ENCODE results near the gene PSAP. TPM values are rescaled to one million over a fixed set of nuclear protein-coding genes. Genes with fewer than 3 reads are reported as not detected.
A peak's percentile ranks its signal among the peaks of the same experiment; 100 is the strongest.

Gene PSAP
- total and polyA plus RNA-seq, 4 donors: 496 to 1,828 (median 1,097) TPM

DNA sequence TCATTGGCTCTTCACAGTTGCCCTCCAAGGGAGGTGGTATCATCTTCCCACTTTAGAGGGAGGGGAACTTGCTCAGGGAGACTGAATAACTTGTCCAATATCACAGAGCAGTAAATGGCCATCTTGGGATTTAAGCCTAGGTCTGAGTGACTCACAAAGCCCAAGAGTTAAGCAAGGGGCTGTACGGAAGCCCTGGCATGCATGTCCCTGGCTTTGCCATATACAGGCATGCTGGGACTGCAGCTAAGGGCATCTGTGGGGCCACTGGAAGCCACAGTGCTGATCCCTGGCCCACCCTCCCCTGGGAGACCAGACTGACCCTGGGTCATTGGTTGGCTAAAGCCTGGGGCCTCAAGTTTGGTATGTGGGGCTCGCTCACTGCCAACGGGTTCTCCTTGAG, 80.8 kb downstream of the PSAP start:
- H3K9me3 ChIP-seq (ENCODE audit: control insufficient read depth in 4 of 4, insufficient read depth in 3 of 4, low read length in 3 of 4): peaks cover 0 to 2% (median 0%) of the 10 kb centered on the region in 4 donors
- TF ChIP-seq, protein P1, sequence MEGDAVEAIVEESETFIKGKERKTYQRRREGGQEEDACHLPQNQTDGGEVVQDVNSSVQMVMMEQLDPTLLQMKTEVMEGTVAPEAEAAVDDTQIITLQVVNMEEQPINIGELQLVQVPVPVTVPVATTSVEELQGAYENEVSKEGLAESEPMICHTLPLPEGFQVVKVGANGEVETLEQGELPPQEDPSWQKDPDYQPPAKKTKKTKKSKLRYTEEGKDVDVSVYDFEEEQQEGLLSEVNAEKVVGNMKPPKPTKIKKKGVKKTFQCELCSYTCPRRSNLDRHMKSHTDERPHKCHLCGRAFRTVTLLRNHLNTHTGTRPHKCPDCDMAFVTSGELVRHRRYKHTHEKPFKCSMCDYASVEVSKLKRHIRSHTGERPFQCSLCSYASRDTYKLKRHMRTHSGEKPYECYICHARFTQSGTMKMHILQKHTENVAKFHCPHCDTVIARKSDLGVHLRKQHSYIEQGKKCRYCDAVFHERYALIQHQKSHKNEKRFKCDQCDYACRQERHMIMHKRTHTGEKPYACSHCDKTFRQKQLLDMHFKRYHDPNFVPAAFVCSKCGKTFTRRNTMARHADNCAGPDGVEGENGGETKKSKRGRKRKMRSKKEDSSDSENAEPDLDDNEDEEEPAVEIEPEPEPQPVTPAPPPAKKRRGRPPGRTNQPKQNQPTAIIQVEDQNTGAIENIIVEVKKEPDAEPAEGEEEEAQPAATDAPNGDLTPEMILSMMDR (IDR thresholded peaks at IDR 0.05; ENCODE audit: control extremely low read depth, extremely low read depth): no peak
- H3K9ac ChIP-seq (ENCODE audit: insufficient read depth in 1 of 2, low read length in 2 of 2): no peak overlapping the region
- no peak for ATAC-seq (ENCODE audit: insufficient read depth, low FRiP score)
- no peaks in the 10 kb centered on the region for H3K36me3 ChIP-seq (ENCODE audit: control insufficient read depth in 4 of 4, insufficient read depth in 4 of 4, low read length in 4 of 4)
- WGBS, 2 donors: 80 to 83% methylated on average over 3 of the region's 3 CpGs
- no peak for DNase-seq
- peaks cover 4 to 55% (median 22%) of the 10 kb centered on the region in 5 donors for H3K4me1 ChIP-seq (ENCODE audit: control insufficient read depth in 5 of 5, insufficient read depth in 5 of 5, low read length in 5 of 5)
- peak overlapping the region; percentile 91 for H3K27ac ChIP-seq (ENCODE audit: low read depth in 1 of 2, low read length in 1 of 2)
- no peaks in the 10 kb centered on the region for H3K27me3 ChIP-seq (ENCODE audit: control insufficient read depth in 3 of 3, insufficient read depth in 3 of 3, low read length in 2 of 3)
- no peak overlapping the region for H3K4me3 ChIP-seq

DNA sequence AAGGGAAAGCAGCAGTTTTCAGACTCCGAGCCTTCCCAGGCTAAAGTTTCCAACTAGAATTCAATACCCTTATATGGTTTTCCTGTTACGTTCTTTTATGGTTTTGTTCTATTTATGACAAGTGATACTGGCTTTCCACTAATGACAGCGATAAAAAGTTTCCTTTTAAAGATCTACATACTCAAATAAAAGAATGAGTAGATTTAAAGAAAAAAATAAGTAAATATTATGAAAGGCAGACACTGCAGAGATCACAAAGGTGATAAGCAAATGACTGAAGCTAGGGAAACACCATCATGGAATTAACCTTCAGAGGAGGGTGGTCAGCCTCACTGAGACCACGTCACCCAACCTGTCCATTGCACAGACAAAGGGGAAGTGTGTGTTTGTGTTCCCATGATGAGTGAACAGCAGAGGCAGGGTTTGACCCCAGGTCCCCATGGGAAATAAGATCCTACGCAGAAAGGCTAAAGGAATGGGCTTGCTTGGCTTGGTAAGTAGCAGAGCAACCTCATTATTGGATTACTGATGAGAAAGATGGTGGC, 81.7 kb downstream of the PSAP start:
- Histone ChIP-seq H3K9ac (ENCODE audit: insufficient read depth in 1 of 2, low read length in 2 of 2) (no peak overlapping the region), H3K9me3 (ENCODE audit: control insufficient read depth in 4 of 4, insufficient read depth in 3 of 4, low read length in 3 of 4) (peaks cover 0 to 2% (median 0%) of the 10 kb centered on the region in 4 donors), H3K27me3 (ENCODE audit: control insufficient read depth in 3 of 3, insufficient read depth in 3 of 3, low read length in 2 of 3) (no peaks in the 10 kb centered on the region), H3K36me3 (ENCODE audit: control insufficient read depth in 4 of 4, insufficient read depth in 4 of 4, low read length in 4 of 4) (no peaks in the 10 kb centered on the region), H3K4me3 (no peak overlapping the region), H3K27ac (ENCODE audit: low read depth in 1 of 2, low read length in 1 of 2) (peak overlapping the region; percentile 91), H3K4me1 (ENCODE audit: control insufficient read depth in 5 of 5, insufficient read depth in 5 of 5, low read length in 5 of 5) (peaks cover 4 to 61% (median 24%) of the 10 kb centered on the region in 5 donors)
- TF ChIP-seq, protein P1 (IDR thresholded peaks at IDR 0.05; ENCODE audit: control extremely low read depth, extremely low read depth): no peak
- 23 to 32% methylated on average over 5 of the region's 5 CpGs for WGBS, 2 donors
- ATAC-seq (ENCODE audit: insufficient read depth, low FRiP score) (no peak), DNase-seq (peak in 2 of 3 donors; percentile 28 to 37)

DNA sequence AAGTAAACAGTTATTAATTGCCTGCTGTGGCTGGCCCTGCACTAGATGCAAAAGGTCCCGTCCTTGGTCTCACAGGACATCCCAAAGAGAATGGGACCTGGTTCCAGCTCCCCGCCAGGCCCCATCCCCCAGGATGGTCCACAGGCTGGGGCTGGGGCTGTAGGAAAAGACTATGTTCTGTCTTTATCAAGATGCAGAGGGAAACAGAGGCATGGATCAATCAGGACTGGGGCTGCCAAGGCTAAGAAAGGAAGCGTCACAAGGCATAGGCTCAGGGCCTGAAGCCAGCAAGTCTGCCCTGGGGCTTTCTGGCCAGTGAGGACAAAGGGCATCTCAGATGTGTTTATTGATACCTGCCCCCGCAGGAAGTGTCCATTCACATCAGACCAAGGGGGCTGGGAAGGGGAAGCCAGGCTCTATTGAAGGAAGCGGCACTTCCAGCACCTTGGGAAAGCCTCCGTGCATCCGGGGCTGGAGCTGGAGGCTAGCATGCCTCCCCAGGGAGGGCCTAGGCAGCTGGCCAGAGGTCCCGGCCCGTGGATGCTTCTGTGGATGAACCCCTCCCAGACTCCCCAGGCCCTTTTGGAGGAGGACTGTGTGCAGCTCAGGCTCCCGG, 83.5 kb downstream of the PSAP start:
- Histone ChIP-seq H3K4me1 (ENCODE audit: control insufficient read depth in 5 of 5, insufficient read depth in 5 of 5, low read length in 5 of 5) (peaks cover 0 to 57% (median 16%) of the 10 kb centered on the region in 5 donors), H3K9ac (ENCODE audit: insufficient read depth in 1 of 2, low read length in 2 of 2) (peak overlapping the region in 1 of 2 donors; percentile 11), H3K36me3 (ENCODE audit: control insufficient read depth in 4 of 4, insufficient read depth in 4 of 4, low read length in 4 of 4) (peaks cover 0 to 2% (median 0%) of the 10 kb centered on the region in 4 donors), H3K27me3 (ENCODE audit: control insufficient read depth in 3 of 3, insufficient read depth in 3 of 3, low read length in 2 of 3) (no peaks in the 10 kb centered on the region), H3K9me3 (ENCODE audit: control insufficient read depth in 4 of 4, insufficient read depth in 3 of 4, low read length in 3 of 4) (no peaks in the 10 kb centered on the region), H3K4me3 (no peak overlapping the region), H3K27ac (ENCODE audit: low read depth in 1 of 2, low read length in 1 of 2) (peak overlapping the region; percentile 80 to 92)
- peak in 2 of 3 donors; percentile 31 to 67 for DNase-seq
- TF ChIP-seq, protein P1 (IDR thresholded peaks at IDR 0.05; ENCODE audit: control extremely low read depth, extremely low read depth): no peak
- ATAC-seq (ENCODE audit: insufficient read depth, low FRiP score): no peak
- WGBS, 2 donors: 42 to 52% methylated on average over 10 of the region's 10 CpGs
